GM18505 (cell line): ENCODE measurements around the gene SNRNP35.
"Not testable (repeated sequence)": the region's sequence is repeated elsewhere in the genome, so short reads cannot be mapped to it uniquely, and the experiment has no call there.

Source experiments
- ATAC-seq: cut with Tn5 transposase; IDR thresholded peaks from one replicate; pipeline ENCODE4 v1.9.1; 2021; ENCODE audit not compliant: unreplicated experiment
- POLR2A ChIP-seq: IDR thresholded peaks from 4 replicates; pipeline ENCODE4 v1.6.1; 2011; ENCODE audit warnings: borderline replicate concordance; ENCODE audit not compliant: insufficient read depth, insufficient read length; ENCODE audit errors: extremely low read depth

Gene SNRNP35

GRCh38 chr12:123489580-123489979, 31.6 kb downstream of the SNRNP35 start:
- ATAC-seq, result no peak
- no peak for TF ChIP-seq POLR2A

GRCh38 chr12:123490089-123490488, 32.1 kb downstream of the SNRNP35 start:
- ATAC-seq, result no peak
- TF ChIP-seq POLR2A, result no peak

- TF ChIP-seq POLR2A, result no peak
- ATAC-seq, result no peak
Measured at GRCh38 chr12:123491056-123491455, 33.1 kb downstream of the SNRNP35 start.

- no peak for TF ChIP-seq POLR2A
- no peak for ATAC-seq
Measured at GRCh38 chr12:123491481-123491880, 33.5 kb downstream of the SNRNP35 start.

- ATAC-seq, result not testable (repeated sequence)
Measured at GRCh38 chr12:123492339-123493039, 34.5 kb downstream of the SNRNP35 start.

GRCh38 chr12:123494124-123494851, 36.3 kb downstream of the SNRNP35 start:
- ATAC-seq, result no peak
- no peak for TF ChIP-seq POLR2A

- no peak for ATAC-seq
- no peak for TF ChIP-seq POLR2A
Measured at GRCh38 chr12:123497065-123497464, 39.1 kb downstream of the SNRNP35 start.

- TF ChIP-seq POLR2A, result no peak
- no peak for ATAC-seq
Measured at GRCh38 chr12:123498126-123498825, 40.3 kb downstream of the SNRNP35 start.

GRCh38 chr12:123499332-123499731, 41.4 kb downstream of the SNRNP35 start:
- no peak for TF ChIP-seq POLR2A
- ATAC-seq, result no peak

GRCh38 chr12:123502163-123502704, 44.3 kb downstream of the SNRNP35 start:
- no peak for TF ChIP-seq POLR2A
- no peak for ATAC-seq

GRCh38 chr12:123506059-123506842, 48.3 kb downstream of the SNRNP35 start:
- TF ChIP-seq POLR2A, result no peak
- no peak for ATAC-seq

GRCh38 chr12:123506843-123507236, 48.9 kb downstream of the SNRNP35 start:
- no peak for ATAC-seq
- no peak for TF ChIP-seq POLR2A
